ENCODE results near the gene UBALD1. TPM values are rescaled to one million over a fixed set of nuclear protein-coding genes. Genes with fewer than 3 reads are reported as not detected.

The UBALD1 gene
- total and polyA plus RNA-seq, 2 donors (not counting 1 experiment from before 2014, with no cell fraction given): 25.6 to 31.7 TPM

GRCh38 chr16:4655801-4656200 lies 41.1 kb upstream of the UBALD1 start:
- Histone ChIP-seq H3K4me2 (replicated peaks; ENCODE audit: low read depth, low read length, poor library complexity, severe bottlenecking) (no peak overlapping the region), H3K27ac (ENCODE audit: low read length in 2 of 2) (no peak overlapping the region), H4K20me1 (ENCODE audit: control insufficient read depth, insufficient read depth, low read length, poor library complexity, severe bottlenecking) (peaks cover 40% of the 10 kb centered on the region), H3K9me3 (ENCODE audit: control extremely low read depth in 1 of 3, control insufficient read depth in 2 of 3, insufficient read depth in 1 of 3, low read length in 2 of 3) (no peaks in the 10 kb centered on the region), H3K9ac (ENCODE audit: low read length) (no peak overlapping the region), H3K36me3 (replicated peaks in 1 of 2; ENCODE audit: control extremely low read depth in 1 of 2, control insufficient read depth in 1 of 2, extremely low read depth in 1 of 2, insufficient read depth in 2 of 2, low read length in 1 of 2) (peaks cover 0 to 55% of the 10 kb centered on the region in 2 experiments), H3K79me2 (ENCODE audit: control insufficient read depth, insufficient read depth, low read length) (peaks cover 15% of the 10 kb centered on the region), H3K4me3 (ENCODE audit: control extremely low read depth in 1 of 5, extremely low read depth in 1 of 5, insufficient read depth in 1 of 5, low read depth in 2 of 5, low read length in 4 of 5) (no peak overlapping the region), H2AFZ (ENCODE audit: insufficient read depth, low read depth, low read length, poor library complexity, severe bottlenecking) (no peak overlapping the region), H3K27me3 (replicated peaks in 1 of 4; ENCODE audit: control extremely low read depth in 1 of 4, control insufficient read depth in 3 of 4, insufficient read depth in 4 of 4, low read length in 3 of 4) (no peaks in the 10 kb centered on the region), H3K4me1 (ENCODE audit: control insufficient read depth in 2 of 2, insufficient read depth in 2 of 2, low read length in 2 of 2) (peaks cover 0 to 25% of the 10 kb centered on the region in 2 donors)
- DNase-seq: no peak
- ChIA-PET CTCF (no interaction called here), POLR2A (no interaction called here)
- peaks cover 13% of the 10 kb centered on the region for H3K4me1 Mint-ChIP-seq
- no peak overlapping the region for H3K4me3 Mint-ChIP-seq
- no peak overlapping the region for H3K27ac Mint-ChIP-seq
- no peak for TF ChIP-seq CTCF (IDR thresholded peaks at IDR 0.05)
- no peak for TF ChIP-seq EZH2 (IDR thresholded peaks at IDR 0.05; ENCODE audit: borderline replicate concordance, insufficient read depth, low read depth, low read length, poor library complexity, severe bottlenecking)
- 99% methylated on average over 6 of the region's 6 CpGs for WGBS (ENCODE audit: insufficient coverage)
- no peak for ATAC-seq (ENCODE audit: low read depth)
- no peaks in the 10 kb centered on the region for H3K9me3 Mint-ChIP-seq (ENCODE audit: insufficient read depth)
- no peaks in the 10 kb centered on the region for H3K27me3 Mint-ChIP-seq
- intact Hi-C loops (cut with micrococcal nuclease): no loop called here

- H3K79me2 ChIP-seq (ENCODE audit: control insufficient read depth, insufficient read depth, low read length): peaks cover 18% of the 10 kb centered on the region
- ChIA-PET CTCF (no interaction called here), POLR2A (no interaction called here)
- H3K36me3 ChIP-seq (replicated peaks in 1 of 2; ENCODE audit: control extremely low read depth in 1 of 2, control insufficient read depth in 1 of 2, extremely low read depth in 1 of 2, insufficient read depth in 2 of 2, low read length in 1 of 2): peaks cover 0 to 55% of the 10 kb centered on the region in 2 experiments
- no peak overlapping the region for H3K4me3 ChIP-seq (ENCODE audit: control extremely low read depth in 1 of 5, extremely low read depth in 1 of 5, insufficient read depth in 1 of 5, low read depth in 2 of 5, low read length in 4 of 5)
- H3K27me3 ChIP-seq (replicated peaks in 1 of 4; ENCODE audit: control extremely low read depth in 1 of 4, control insufficient read depth in 3 of 4, insufficient read depth in 4 of 4, low read length in 3 of 4): no peaks in the 10 kb centered on the region
- H3K4me1 ChIP-seq (ENCODE audit: control insufficient read depth in 2 of 2, insufficient read depth in 2 of 2, low read length in 2 of 2): peaks cover 0 to 23% of the 10 kb centered on the region in 2 donors
- intact Hi-C loops (cut with micrococcal nuclease): no loop called here
- H3K9me3 ChIP-seq (ENCODE audit: control extremely low read depth in 1 of 3, control insufficient read depth in 2 of 3, insufficient read depth in 1 of 3, low read length in 2 of 3): peaks cover 0 to 4% (median 0%) of the 10 kb centered on the region in 3 donors
- peaks cover 48% of the 10 kb centered on the region for H4K20me1 ChIP-seq (ENCODE audit: control insufficient read depth, insufficient read depth, low read length, poor library complexity, severe bottlenecking)
- Mint-ChIP-seq H3K9me3 (ENCODE audit: insufficient read depth) (no peaks in the 10 kb centered on the region), H3K27me3 (no peaks in the 10 kb centered on the region), H3K4me3 (no peak overlapping the region), H3K27ac (no peak overlapping the region), H3K4me1 (peaks cover 18% of the 10 kb centered on the region)
- H3K27ac ChIP-seq (ENCODE audit: low read length in 2 of 2): no peak overlapping the region
- no peak overlapping the region for H3K9ac ChIP-seq (ENCODE audit: low read length)
- no peak for DNase-seq
- no peak for TF ChIP-seq EZH2 (IDR thresholded peaks at IDR 0.05; ENCODE audit: borderline replicate concordance, insufficient read depth, low read depth, low read length, poor library complexity, severe bottlenecking)
- no peak for TF ChIP-seq CTCF (IDR thresholded peaks at IDR 0.05)
- no peak for ATAC-seq (ENCODE audit: low read depth)
- no peak overlapping the region for H2AFZ ChIP-seq (ENCODE audit: insufficient read depth, low read depth, low read length, poor library complexity, severe bottlenecking)
- H3K4me2 ChIP-seq (replicated peaks; ENCODE audit: low read depth, low read length, poor library complexity, severe bottlenecking): no peak overlapping the region
- 98% methylated on average over 12 of the region's 12 CpGs for WGBS (ENCODE audit: insufficient coverage)
Measured at GRCh38 chr16:4654964-4655590, 40.4 kb upstream of the UBALD1 start.
